ENCODE measurements around the gene LMF1.

The LMF1 gene

DNA sequence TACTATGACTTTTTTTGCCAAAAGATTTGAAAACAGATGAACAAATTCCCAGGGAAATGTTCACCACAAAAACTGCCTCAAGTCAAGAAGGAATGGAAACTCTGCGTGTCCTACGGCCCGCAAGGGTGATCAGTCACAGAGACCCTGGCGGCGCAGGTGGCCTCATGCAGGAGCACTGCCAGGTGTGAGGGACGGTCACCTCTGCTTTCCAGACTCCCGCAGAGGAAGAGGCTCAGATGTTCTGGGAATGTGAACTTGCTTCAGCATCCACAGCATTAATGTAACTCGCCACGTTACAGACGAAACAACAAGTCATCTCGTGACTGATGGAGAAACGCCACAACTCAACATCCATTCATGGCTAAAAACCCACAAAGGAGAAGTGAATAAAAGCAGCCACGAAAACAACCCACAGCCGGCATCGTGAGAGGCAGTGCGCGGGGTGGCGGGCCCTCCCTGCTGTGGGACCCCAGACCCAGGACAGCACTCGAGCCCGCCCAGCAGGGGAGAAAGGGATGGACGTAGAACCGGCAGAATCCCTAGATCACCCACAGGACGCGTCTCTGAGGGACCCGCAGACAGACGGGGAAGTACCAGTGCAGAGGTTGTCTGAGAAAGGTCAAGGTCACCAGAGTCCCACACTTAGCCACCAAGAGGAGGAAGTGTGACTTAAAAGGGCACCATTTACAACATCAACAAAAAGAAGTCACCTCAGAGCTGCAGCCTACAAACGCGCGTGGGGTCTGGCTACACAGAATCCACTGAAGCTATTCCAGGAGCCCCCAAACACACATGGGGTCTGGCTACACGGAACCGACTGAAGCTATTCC is 93.3 kb downstream of the LMF1 start:
- no peak overlapping the region for H3K4me3 ChIP-seq (ENCODE audit: control insufficient read depth, low read depth, low read length)
- TF ChIP-seq CTCF (conservative IDR thresholded peaks at IDR 0.05; ENCODE audit: control insufficient read depth, insufficient read depth, low read depth, low read length), result no peak
- no peak for DNase-seq (ENCODE audit: low read depth)

DNA sequence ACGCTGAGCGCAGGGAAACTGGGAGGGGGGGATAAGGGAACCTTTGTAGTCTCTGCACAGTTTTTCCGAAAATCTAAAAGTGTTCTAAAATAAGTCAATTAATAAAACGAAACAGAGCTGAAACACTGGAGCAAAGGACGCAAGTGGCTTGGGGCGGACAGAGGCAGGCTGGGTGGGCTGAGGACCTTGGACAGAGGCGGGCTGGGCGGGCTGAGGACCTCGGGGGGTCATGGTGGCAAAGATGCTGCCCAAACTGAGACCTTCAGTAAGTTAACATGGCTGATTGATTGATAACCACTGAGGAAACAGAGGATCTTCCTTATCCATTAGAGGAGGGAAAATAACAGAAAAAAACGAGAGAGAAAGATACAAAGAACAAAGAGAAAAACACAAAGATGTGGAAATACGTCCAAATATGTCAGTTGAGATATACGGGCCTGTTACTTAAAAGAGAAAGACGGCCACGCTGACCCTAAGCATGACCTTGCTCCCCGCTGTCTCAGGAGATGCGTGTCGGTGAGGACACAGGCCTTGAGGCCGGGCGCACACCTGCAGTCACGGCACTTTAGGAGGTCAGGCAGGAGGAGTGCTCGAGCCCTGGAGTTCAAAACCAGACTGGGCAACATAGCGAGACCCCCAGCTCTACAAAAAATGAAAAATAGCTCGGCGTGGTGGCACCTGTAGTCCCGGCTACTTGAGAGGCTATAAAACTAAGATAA is 94.1 kb downstream of the LMF1 start:
- TF ChIP-seq CTCF (conservative IDR thresholded peaks at IDR 0.05; ENCODE audit: control insufficient read depth, insufficient read depth, low read depth, low read length), result no peak
- H3K4me3 ChIP-seq (ENCODE audit: control insufficient read depth, low read depth, low read length), result no peak overlapping the region
- DNase-seq (ENCODE audit: low read depth), result no peak

DNA sequence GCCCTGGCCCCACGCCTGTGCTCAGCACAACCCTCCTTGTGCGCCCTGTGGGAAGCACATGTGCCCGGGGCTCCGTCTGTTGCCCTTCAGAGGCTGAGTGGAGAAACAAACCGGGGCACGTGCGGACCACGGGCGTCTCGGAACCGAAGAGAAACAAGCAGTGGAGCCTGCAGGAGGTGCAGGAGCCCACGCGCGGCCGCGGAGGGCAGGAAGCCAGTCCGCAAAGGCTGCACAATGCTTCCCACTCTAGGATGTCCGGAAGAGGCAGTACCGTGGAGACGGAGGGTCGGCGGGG is 94.8 kb downstream of the LMF1 start:
- DNase-seq (ENCODE audit: low read depth), result no peak
- TF ChIP-seq CTCF (conservative IDR thresholded peaks at IDR 0.05; ENCODE audit: control insufficient read depth, insufficient read depth, low read depth, low read length), result no peak
- no peak overlapping the region for H3K4me3 ChIP-seq (ENCODE audit: control insufficient read depth, low read depth, low read length)

- TF ChIP-seq CTCF (conservative IDR thresholded peaks at IDR 0.05; ENCODE audit: control insufficient read depth, insufficient read depth, low read depth, low read length), result no peak
- DNase-seq (ENCODE audit: low read depth), result no peak
- H3K4me3 ChIP-seq (ENCODE audit: control insufficient read depth, low read depth, low read length), result no peak overlapping the region
These were observed 95.4 kb downstream of the LMF1 start for GRCh38 chr16:875182-876040.

DNA sequence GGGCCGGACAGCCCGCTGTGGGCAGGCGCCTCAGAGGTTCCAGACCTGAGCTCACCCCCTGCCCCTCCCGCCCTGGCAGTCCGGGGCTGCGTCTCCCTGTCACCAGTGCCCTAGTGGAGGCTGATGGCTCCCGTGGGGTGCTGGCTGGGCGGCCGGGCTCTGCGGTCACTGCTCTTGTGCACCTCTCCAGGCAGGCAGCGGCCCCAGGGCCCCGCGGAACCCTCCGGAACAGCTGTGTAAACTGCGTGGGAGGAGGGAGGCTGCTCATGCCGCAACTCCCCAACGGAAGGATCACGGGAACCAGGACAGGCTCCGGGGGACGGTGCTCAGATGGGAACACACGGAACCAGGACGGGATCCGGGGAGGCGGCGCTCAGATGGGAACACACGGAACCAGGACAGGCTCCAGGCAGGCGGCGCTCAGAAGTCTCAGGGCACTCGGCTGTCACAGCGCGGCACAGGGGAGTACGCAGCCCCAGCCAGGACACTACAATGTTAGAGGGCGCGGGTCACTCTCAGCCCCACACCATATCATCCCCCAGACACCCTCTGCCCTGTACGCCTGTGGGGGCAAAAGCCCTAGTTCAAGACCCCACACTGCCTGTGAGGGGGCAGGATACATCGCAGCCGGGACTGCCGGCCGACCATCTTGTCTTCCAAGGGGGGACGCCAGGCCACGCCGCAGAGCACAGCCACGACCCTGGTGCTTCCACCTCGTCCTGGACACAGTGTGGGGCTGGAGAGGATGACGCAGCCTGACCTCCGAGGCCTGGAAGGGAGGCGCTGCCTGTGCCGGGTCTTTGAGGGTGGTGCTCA is 96.2 kb downstream of the LMF1 start:
- no peak for TF ChIP-seq CTCF (conservative IDR thresholded peaks at IDR 0.05; ENCODE audit: control insufficient read depth, insufficient read depth, low read depth, low read length)
- no peak for DNase-seq (ENCODE audit: low read depth)
- H3K4me3 ChIP-seq (ENCODE audit: control insufficient read depth, low read depth, low read length), result no peak overlapping the region

DNA sequence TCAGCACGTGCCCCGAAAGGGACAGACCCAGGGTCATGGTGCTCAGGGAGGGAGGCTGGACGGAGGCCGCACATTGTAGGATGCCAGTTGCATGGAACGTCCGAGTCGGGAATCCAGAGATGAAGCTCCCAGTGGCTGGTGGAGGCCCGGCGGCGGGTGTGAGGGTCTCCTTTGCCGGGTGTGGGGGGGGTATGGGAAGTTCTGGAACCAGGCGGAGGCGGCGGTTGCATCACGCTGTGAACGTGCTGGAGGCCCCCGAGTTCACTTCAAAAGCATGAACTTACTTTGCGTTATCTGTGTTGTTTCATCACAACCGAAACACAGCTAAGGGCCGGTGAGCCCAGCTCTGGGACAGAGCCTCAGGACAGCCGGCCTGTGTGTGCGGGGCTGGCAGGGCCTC is 96.9 kb downstream of the LMF1 start:
- DNase-seq (ENCODE audit: low read depth), result no peak
- no peak for TF ChIP-seq CTCF (conservative IDR thresholded peaks at IDR 0.05; ENCODE audit: control insufficient read depth, insufficient read depth, low read depth, low read length)
- H3K4me3 ChIP-seq (ENCODE audit: control insufficient read depth, low read depth, low read length), result no peak overlapping the region

Measured in fibroblast of mammary gland (primary cell).